GM18508 (cell line): Measurements from ENCODE around the gene NRK.
"Not testable (repeated sequence)": the region's sequence is repeated elsewhere in the genome, so short reads cannot be mapped to it uniquely, and the experiment has no call there.

Source experiments
- ATAC-seq: cut with Tn5 transposase; IDR thresholded peaks from one replicate; pipeline ENCODE4 v1.9.1; 2021; ENCODE audit warnings: moderate number of reproducible peaks; ENCODE audit not compliant: insufficient read depth, unreplicated experiment

The NRK gene

DNA sequence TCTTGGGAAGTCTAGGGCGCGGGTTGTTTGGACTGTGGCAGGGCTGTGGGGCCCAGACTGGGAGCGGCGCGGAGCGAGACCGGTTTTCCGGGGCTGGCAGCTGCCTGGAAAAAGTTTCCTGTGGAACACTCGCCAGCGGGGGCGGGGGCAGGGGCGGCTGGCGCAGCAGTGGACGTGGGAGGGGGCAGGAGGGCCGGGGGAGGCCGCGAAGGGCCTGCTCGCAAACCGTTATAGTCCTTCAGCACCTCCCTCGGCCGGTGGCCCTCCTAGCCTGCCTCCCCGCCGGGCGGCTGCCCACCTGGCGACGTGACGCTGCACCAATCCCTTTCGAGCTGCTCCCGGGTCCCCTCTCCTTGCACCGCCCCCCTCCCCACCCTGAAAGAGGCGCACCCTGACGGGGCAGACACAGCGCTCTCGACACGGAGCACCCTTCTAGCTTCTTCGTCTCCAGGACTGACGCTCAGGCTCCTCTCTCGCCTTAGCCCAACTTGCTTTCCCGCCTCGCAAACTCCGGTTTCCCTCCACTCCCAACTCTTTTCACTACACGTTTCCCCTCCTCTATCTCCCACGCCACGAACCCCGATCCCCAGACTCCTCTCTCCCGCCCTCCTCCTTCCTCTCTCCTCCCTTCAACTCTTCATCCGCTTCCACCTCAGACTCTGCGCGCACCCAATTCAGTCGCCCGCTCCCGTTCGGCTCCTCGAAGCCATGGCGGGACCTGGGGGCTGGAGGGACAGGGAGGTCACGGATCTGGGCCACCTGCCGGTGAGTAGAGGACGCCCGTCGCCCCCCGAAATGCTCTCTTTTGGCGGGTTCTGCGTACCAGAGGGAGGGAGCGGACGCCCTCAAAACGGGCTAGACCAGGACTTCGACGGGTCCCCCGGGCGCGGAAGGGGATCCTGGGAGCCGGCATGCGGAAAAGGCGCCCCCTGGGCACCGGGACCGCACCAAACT lies at the start of gene NRK:
Gene NRK (plus strand): TSS at position 402 of the 954 bp plus-strand sequence. CDS start 307 bp downstream, at position 709.
- ATAC-seq = no peak

- no peak for ATAC-seq
Measured at GRCh38 chrX:105773801-105774200, 48.5 kb upstream of the NRK start.

GRCh38 chrX:105775679-105776078 lies 46.7 kb upstream of the NRK start:
- no peak for ATAC-seq

- no peak for ATAC-seq
Measured at GRCh38 chrX:105781804-105782203, 40.5 kb upstream of the NRK start.

- not testable (repeated sequence) for ATAC-seq
Measured at GRCh38 chrX:105796877-105797276, 25.5 kb upstream of the NRK start.

DNA sequence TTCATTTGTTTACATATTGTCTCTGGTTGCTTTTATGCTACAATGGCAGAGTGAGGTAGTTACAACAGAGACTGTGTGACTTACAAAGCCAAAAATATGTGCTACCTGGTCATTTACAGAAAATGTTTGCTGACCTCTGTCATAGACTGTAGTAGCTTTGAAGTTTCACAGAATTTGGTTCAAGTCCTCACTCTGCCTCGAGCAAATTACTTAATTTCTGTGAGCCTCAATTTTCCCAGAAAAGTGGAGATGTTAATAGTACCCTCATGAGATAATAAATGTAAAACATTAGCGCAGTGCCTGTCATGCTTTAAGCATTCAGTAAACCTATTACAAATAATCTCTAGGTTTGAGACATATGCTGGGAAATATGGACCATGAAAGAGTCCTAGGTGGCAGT lies 18.4 kb upstream of the NRK start:
- ATAC-seq = no peak

GRCh38 chrX:105805655-105806054 lies 16.7 kb upstream of the NRK start:
- not testable (repeated sequence) for ATAC-seq

- no peak for ATAC-seq
Measured at GRCh38 chrX:105816517-105816916, 5.8 kb upstream of the NRK start.

GRCh38 chrX:105820247-105820646 lies 2.1 kb upstream of the NRK start:
- ATAC-seq = no peak

DNA sequence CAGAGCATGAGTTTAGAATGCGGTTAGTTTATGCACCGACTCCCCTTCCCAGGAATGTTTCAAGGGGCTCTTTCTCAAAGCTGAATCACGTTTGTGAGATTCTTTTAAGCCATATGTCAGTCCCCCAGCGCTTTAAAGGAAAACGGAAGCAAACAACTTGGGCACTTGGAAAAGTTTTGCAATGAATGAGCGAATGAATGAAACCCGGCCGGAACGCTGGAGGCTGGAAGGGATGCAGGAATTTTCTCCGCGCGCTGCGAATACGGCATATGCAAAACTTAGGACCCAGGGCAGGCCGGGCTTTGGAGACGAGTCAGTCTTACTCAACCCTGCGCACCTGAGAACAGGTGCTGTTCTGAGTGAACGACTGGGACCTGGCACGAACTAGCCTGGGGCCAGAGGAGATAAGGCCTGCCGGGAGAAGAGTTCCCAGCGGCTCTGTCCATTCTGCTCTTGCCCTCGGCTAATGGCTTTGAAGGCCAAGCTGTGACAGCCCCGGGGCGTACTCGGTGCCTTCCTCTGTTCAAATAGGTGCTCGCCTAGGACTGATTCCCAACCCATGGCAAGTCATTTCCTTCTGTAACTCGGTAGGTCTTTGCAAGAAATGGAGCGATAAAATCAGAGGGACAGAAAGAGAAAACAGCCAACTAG lies 743 bp upstream of the NRK start:
- no peak for ATAC-seq

DNA sequence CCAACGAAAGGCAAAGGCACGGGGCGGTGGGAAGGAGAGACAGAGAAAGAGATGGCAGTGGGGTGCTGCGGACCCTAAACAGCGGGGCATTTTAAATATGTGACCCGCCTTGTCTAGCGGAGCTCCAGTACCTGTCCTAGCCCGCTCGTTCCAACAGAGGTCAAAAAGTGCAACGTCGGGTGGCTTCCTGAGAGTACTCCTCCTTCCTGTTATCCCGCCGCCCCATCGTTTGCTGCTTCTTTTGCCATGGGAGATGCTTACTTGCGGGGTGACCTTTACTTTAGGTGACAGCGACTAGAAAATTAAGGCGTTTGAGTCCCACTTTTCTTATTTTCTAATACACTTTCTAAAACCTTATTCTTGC lies 735 bp downstream of the NRK start:
- no peak for ATAC-seq

- ATAC-seq = no peak
Measured at GRCh38 chrX:105829011-105829410, 6.7 kb downstream of the NRK start.

DNA sequence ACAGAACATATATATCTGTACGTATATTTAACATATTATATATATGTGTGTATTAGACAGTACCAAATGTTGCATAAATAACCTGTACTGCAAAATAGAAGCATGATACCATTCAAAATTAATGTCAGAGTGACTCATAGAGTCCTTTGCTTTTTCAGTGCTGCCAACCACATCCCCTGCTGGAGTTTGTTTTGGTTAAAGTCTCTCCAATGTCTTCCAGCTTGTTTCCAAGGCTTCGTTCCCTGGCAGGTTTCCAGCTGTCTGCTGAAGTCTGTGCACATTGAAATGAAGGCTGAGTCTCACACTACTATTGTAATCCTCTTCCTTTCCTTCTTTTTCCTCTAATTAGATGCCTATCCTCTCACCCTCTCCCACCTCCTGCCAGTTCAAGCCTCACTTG lies 14.9 kb downstream of the NRK start:
- no peak for ATAC-seq

- no peak for ATAC-seq
Measured at GRCh38 chrX:105845631-105846030, 23.3 kb downstream of the NRK start.

DNA sequence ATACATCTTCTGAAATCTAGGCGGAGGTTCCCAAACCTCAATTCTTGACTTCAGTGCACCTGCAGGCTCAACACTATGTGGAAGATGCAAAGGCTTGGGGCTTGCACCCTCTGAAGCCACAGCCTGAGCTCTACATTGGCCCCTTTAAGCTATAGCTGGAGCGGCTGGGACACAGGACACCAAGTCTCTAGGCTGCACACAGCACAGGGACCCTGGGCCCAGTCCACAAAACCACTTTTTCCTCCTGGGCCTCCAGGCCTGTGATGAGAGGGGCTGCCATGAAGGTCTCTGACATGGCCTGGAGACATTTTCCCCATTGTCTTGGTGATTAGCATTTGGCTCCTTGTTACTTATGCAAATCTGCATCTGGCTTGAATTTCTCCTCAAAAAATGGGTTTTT lies 27.8 kb downstream of the NRK start:
- ATAC-seq = not testable (repeated sequence)

DNA sequence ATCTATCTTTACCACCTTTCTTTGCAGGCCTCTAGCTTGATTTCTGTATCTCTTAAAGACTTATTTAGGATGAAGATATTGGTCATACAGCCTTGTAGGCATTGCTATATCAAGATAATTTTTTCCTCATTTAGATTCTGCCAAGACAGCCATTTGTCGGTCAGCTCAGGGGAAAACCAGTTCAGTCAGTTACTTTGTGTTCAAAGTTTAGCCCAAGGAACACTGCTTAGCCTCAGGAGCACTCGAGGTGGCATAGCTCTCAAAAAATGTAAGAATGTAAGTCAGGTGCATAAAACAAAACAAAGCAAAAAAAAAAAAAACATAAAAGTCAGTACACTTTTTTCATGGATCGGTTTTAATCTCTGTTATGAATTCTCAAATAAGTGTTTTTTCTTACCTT lies 43.4 kb downstream of the NRK start:
- no peak for ATAC-seq

DNA sequence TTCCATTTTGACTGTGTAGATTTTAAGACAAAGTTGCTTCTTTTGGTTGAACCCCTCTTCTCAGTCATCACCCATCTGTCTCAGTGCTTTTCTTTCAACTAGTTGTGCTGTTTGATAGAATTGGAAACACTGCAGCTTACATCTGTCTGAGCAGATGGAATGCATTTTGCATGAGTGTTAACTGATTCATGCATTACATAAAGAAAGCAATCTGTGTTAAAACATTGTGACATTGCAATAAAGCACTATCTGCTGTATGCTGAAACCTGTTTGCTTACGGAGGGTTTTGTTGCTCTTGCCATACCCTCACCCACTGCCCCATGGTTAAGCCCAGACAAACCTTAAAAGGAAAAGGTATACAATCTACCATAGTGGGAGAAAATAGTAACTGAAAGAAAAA lies 47.4 kb downstream of the NRK start:
- ATAC-seq = no peak

DNA sequence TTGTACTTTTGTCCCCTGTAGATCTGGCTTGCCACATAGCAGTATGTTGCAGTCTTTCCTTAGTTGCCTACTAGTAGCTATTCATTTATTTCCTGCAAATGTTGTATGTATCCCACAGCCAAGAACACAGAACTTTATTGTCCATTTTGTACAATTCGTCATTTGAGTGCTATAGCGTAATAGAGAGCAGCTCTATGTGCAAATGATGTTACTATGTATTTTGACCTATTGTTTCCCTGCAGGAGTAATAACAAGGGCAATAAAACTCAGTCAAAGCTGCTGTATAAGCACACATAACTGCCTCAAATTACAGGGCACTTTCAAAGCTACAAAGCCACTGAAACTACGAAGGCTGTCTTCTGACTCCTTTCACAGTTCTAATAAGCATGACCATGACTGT lies 48.1 kb downstream of the NRK start:
- no peak for ATAC-seq

DNA sequence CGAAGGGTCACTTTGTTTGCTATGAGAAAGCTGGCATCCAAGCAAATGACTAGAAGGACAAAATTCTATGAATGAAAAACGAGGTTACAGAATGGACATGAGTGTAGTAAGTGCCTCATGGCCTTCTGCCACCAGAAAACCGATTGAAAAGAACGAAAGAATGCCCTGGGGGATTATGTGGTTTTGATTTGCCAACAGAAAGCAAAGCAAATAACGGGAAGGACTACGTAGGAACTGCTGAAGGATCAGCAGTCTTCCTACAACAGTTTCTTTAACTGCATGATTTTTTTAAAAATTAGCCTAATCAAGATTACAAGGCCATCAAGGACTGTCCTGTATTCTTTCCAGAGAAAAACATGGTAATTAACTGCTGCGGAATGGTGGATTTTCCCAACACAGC lies 50.6 kb downstream of the NRK start:
- no peak for ATAC-seq

- no peak for ATAC-seq
Measured at GRCh38 chrX:105874790-105875189, 52.5 kb downstream of the NRK start.

- ATAC-seq = no peak
Measured at GRCh38 chrX:105876658-105877057, 54.3 kb downstream of the NRK start.

- ATAC-seq = no peak
Measured at GRCh38 chrX:105880491-105880890, 58.2 kb downstream of the NRK start.
